ENCODE measurements around the gene ZBED5.

DNA sequence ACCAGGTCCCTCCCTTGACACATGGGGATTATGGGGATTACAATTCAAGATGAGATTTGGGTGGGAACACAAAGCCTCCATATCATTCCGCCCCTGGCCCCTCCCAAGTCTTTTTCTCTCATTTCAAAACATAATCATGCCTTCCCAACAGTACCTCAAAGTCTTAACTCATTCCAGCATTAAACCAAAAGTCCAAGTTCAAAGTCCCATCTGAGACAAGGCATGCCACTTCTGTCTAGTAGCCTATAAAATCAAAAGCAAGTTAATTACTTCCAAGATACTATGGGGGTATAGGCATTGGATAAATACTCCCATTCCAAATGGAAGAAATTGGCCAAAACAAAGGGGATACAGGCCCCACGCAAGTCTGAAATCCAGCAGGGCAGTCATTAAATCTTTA is 29.5 kb downstream of the ZBED5 start:
- TF ChIP-seq, protein P1, sequence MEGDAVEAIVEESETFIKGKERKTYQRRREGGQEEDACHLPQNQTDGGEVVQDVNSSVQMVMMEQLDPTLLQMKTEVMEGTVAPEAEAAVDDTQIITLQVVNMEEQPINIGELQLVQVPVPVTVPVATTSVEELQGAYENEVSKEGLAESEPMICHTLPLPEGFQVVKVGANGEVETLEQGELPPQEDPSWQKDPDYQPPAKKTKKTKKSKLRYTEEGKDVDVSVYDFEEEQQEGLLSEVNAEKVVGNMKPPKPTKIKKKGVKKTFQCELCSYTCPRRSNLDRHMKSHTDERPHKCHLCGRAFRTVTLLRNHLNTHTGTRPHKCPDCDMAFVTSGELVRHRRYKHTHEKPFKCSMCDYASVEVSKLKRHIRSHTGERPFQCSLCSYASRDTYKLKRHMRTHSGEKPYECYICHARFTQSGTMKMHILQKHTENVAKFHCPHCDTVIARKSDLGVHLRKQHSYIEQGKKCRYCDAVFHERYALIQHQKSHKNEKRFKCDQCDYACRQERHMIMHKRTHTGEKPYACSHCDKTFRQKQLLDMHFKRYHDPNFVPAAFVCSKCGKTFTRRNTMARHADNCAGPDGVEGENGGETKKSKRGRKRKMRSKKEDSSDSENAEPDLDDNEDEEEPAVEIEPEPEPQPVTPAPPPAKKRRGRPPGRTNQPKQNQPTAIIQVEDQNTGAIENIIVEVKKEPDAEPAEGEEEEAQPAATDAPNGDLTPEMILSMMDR (IDR thresholded peaks at IDR 0.05), result no peak
- TF ChIP-seq POLR2A (IDR thresholded peaks at IDR 0.05), result no peak

Data from breast epithelium (tissue), 3 donors.